HepG2 (cell line): Measurements from ENCODE around the gene GFOD1. TPM values are rescaled to one million over a fixed set of nuclear protein-coding genes. Genes with fewer than 3 reads are reported as not detected.

Experiments used
- ATAC-seq: fragments of 200-7000 bp; cut with Tn5 transposase; 3 replicates; pipeline ENCODE4 v1.9.1; 2020; ENCODE audit warnings: mild to moderate bottlenecking, moderate library complexity
- BruUV-seq: library from RNA; stranded (reverse); fragments of 400-500 nt; replicated peaks from 2 replicates; lab custom pipeline; 2021; lab: Mats Ljungman, UMichigan
- CTCF ChIA-PET: fragments of 300-600 bp; formaldehyde crosslinking; extraction: SDS; loops from one replicate; lab custom pipeline; 2021; ENCODE audit warnings: low total read pairs, inconsistent platforms, low intra/inter-chr PET ratio; lab: Yijun Ruan, JAX
- POLR2A ChIA-PET: fragments of 350-600 bp; sonication (Branson Sonifier 250); formaldehyde crosslinking; loops from one replicate; lab custom pipeline; 2020; ENCODE audit warnings: antibody characterized with exemption, inconsistent platforms; lab: Yijun Ruan, JAX
- DNase-seq: peaks from one replicate; pipeline ENCODE4 v3.0.0-alpha.2; 2015; ENCODE audit warnings: low spot score
- FAIRE-seq: peaks from 3 replicates; lab custom pipeline; 2011; peaks lifted over from hg19 to GRCh38; lab: Jason Lieb, UNC
- H2AFZ ChIP-seq: one replicate; pipeline ENCODE4 v1.6.1; 2011; ENCODE audit warnings: low read length, inconsistent platforms
- H3K27ac ChIP-seq: fragments of 300-600 bp; 3 replicates; pipeline ENCODE4 v1.8.0; 2011; ENCODE audit warnings: mixed run types, mild to moderate bottlenecking, mixed read lengths, low read length, inconsistent platforms; ENCODE audit not compliant: insufficient read depth; ENCODE audit errors: extremely low read length
- H3K27me3 ChIP-seq, 2 experiments: fragments of 200-600 bp in 1 of 2; 2 replicates in 1 of 2; 3 replicates in 1 of 2; pipeline versions ENCODE4 v1.6.0 to v1.8.0; 2011; ENCODE audit warnings: low read length in 2 of 2, mild to moderate bottlenecking in 2 of 2, moderate library complexity in 2 of 2, inconsistent platforms in 1 of 2; ENCODE audit not compliant: insufficient read depth in 2 of 2, control insufficient read depth in 1 of 2
- H3K36me3 ChIP-seq, 2 experiments: fragments of 200-600 bp in 1 of 2; replicated peaks in 1 of 2; 2 replicates in 1 of 2; 3 replicates in 1 of 2; pipeline versions ENCODE4 v1.5.1 to v1.8.0; 2011; ENCODE audit warnings: low read length in 2 of 2, inconsistent platforms in 1 of 2; ENCODE audit not compliant: insufficient read depth in 2 of 2, control insufficient read depth in 1 of 2
- H3K4me1 ChIP-seq: 2 replicates; pipeline ENCODE4 v1.5.1; 2012; ENCODE audit warnings: low read length, inconsistent platforms; ENCODE audit not compliant: insufficient read depth
- H3K4me2 ChIP-seq: 2 replicates; pipeline ENCODE4 v1.6.0; 2011; ENCODE audit warnings: low read depth, low read length, inconsistent platforms
- H3K4me3 ChIP-seq, 3 experiments: fragments of 200-600 bp in 1 of 3; sonication (generic), shearing (Covaris generic) in 1 of 3; replicated peaks in 1 of 3; 2 replicates each; pipeline ENCODE4 v1.5.1; 2011 to 2016; ENCODE audit warnings: low read length in 3 of 3, inconsistent platforms in 2 of 3, low read depth in 2 of 3, mild to moderate bottlenecking in 2 of 3, control low read depth in 1 of 3, mixed read lengths in 1 of 3; ENCODE audit not compliant: insufficient read depth in 1 of 3
- H3K79me2 ChIP-seq: one replicate; pipeline ENCODE4 v1.6.1; 2011; ENCODE audit warnings: low read length, inconsistent platforms; ENCODE audit not compliant: insufficient read depth
- H3K9ac ChIP-seq: 2 replicates; pipeline ENCODE4 v1.6.0; 2011; ENCODE audit warnings: mild to moderate bottlenecking, low read depth, low read length, inconsistent platforms; ENCODE audit not compliant: insufficient read depth
- H3K9me3 ChIP-seq: 2 replicates; pipeline ENCODE4 v1.5.1; 2012; ENCODE audit warnings: mild to moderate bottlenecking, low read length
- H4K20me1 ChIP-seq: 2 replicates; pipeline ENCODE4 v1.6.0; 2011; ENCODE audit warnings: inconsistent platforms, mild to moderate bottlenecking, low read length, moderate library complexity; ENCODE audit not compliant: insufficient read depth
- ATF7 ChIP-seq, 2 experiments: fragments of 450-650 bp in 1 of 2; sonication (generic) in 1 of 2; formaldehyde crosslinking in 1 of 2; IDR thresholded peaks; 2 replicates each; pipeline versions ENCODE4 v1.4.0 to v1.6.1; 2016 to 2020; ENCODE audit warnings: antibody characterized with exemption in 1 of 2, mild to moderate bottlenecking in 1 of 2, missing genetic modification reagents in 1 of 2
- SNAPC2 ChIP-seq: sonication (generic); formaldehyde crosslinking; IDR thresholded peaks from 2 replicates; pipeline ENCODE4 v1.8.1; 2022; ENCODE audit warnings: mild to moderate bottlenecking, missing genetic modification reagents
- STAG1 ChIP-seq: sonication (generic); formaldehyde crosslinking; IDR thresholded peaks from 2 replicates; pipeline ENCODE4 v1.4.0; 2020; ENCODE audit warnings: missing genetic modification reagents
- ZNF652 ChIP-seq: IDR thresholded peaks from 2 replicates; pipeline ENCODE4 v1.6.1; 2016; ENCODE audit warnings: low read depth, borderline replicate concordance
- WGBS: methylation state at CpG from one replicate; pipeline ENCODE4 v1.1.6; 2017; ENCODE audit warnings: low lambda C conversion rate; 5-methylcytosine and 5-hydroxymethylcytosine counted together
- in situ Hi-C: cut with HindIII; loops from 2 replicates; pipeline ENCODE4 v1.10.0; 2017; ENCODE audit warnings: low pct_unique_long_range_greater_than_20kb; ENCODE audit not compliant: extremely low pct_ligation_motif_present
- intact Hi-C: fragments of 100-400 bp; cut with micrococcal nuclease; formaldehyde crosslinking; loops from one replicate; pipeline ENCODE4 v1.10.0; 2022; ENCODE audit not compliant: unreplicated experiment
- polyA plus RNA-seq, 8 experiments: library from polyadenylated mRNA; depleted of rRNA in 3 of 8; stranded (reverse) in 7 of 8; unstranded in 1 of 8; fragments of >200 nt; fragmentation: Illumina TruSeq in 4 of 8; extraction: Trizol in 4 of 8; gene quantifications; 2 replicates each; pipeline versions ENCODE4 v1.2.1 to v1.2.3, GENCODE V29; 2011 to 2016; ENCODE audit warnings: low read depth in 4 of 8, missing spikeins in 1 of 8, mixed read lengths in 1 of 8; ENCODE audit not compliant: insufficient read depth in 1 of 8
- total RNA-seq, 5 experiments: library from RNA; depleted of rRNA; stranded (reverse); fragments of >200 nt; fragmentation: Illumina TruSeq; extraction: Trizol; gene quantifications; 2 replicates each; pipeline ENCODE4 v1.2.3, GENCODE V29; 2016; ENCODE audit warnings: low read depth in 1 of 5
- TF ChIP-seq, protein P1 (sequence below), 2 experiments: sonication (generic) in 1 of 2; formaldehyde crosslinking in 1 of 2; IDR thresholded peaks; 2 replicates each; pipeline versions ENCODE4 v1.4.0 to v1.6.1; 2016 to 2020; ENCODE audit warnings: borderline replicate concordance in 1 of 2, low read depth in 1 of 2, mild to moderate bottlenecking in 1 of 2, missing genetic modification reagents in 1 of 2
- TF ChIP-seq, protein P2 (sequence below): IDR thresholded peaks from 2 replicates; pipeline ENCODE4 v1.6.1; 2016

Gene GFOD1
- total and polyA plus RNA-seq, 2 of the 13 experiments (the other 11 are each of a cell fraction or from before 2014, with no cell fraction given), result 1.9 to 6.4 TPM

DNA sequence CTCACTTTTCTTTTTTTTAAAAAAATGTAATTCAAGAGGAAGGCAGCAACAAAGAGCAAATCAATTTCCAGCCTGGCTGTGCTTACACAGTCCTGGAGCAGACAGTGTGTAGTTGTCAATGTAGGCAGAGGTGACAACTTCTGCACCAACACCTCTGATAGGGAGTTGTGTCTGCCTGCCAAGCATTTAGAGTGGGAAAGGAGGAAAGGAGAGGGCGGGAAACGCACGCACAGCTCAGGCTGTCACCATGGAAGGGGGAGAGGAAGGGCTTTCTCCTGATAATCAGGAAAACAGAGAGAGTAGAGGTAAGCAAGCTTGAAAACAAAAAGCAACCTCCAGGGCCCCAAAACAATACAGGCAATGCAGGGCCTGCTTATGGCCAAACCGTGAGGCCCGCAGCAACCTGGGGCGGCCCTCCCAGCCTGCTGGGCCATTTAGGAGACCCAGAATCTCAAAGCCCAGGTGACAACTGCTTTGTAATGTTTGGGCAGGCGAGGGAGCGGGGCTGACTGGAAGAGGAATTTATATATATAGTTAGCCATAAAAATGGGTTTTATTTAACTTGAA lies 41.5 kb upstream of the GFOD1 start (continued):
- TF ChIP-seq, protein P1, sequence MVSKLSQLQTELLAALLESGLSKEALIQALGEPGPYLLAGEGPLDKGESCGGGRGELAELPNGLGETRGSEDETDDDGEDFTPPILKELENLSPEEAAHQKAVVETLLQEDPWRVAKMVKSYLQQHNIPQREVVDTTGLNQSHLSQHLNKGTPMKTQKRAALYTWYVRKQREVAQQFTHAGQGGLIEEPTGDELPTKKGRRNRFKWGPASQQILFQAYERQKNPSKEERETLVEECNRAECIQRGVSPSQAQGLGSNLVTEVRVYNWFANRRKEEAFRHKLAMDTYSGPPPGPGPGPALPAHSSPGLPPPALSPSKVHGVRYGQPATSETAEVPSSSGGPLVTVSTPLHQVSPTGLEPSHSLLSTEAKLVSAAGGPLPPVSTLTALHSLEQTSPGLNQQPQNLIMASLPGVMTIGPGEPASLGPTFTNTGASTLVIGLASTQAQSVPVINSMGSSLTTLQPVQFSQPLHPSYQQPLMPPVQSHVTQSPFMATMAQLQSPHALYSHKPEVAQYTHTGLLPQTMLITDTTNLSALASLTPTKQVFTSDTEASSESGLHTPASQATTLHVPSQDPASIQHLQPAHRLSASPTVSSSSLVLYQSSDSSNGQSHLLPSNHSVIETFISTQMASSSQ (IDR thresholded peaks at IDR 0.05; ENCODE audit: low read depth), result no peak
- TF ChIP-seq, protein P1 (CRISPR knock-in tag; IDR thresholded peaks at IDR 0.05; ENCODE audit: borderline replicate concordance), result no peak
- TF ChIP-seq, protein P2, sequence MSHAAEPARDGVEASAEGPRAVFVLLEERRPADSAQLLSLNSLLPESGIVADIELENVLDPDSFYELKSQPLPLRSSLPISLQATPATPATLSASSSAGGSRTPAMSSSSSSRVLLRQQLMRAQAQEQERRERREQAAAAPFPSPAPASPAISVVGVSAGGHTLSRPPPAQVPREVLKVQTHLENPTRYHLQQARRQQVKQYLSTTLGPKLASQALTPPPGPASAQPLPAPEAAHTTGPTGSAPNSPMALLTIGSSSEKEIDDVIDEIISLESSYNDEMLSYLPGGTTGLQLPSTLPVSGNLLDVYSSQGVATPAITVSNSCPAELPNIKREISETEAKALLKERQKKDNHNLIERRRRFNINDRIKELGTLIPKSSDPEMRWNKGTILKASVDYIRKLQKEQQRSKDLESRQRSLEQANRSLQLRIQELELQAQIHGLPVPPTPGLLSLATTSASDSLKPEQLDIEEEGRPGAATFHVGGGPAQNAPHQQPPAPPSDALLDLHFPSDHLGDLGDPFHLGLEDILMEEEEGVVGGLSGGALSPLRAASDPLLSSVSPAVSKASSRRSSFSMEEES, result no peak
- TF ChIP-seq STAG1 (CRISPR knock-in tag) (no peak), SNAPC2 (CRISPR knock-in tag) (no peak)

DNA sequence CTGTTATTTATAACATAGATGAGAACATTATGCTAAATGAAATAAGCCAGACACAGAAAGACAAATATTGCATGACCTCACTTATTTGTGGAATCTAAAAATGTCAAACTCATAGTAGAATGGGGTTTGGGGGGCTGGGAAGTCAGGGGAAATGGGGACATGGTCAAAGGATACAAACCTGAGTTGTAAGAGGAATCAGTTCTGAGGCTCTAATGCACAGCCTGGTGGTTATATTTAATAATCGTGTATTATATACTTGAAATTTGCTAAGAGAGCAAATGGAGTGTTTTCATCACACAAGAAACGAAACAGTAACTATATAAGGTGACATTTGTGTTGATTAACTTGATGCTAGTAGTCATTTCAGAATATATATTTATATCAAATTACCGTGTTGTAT lies 40.8 kb upstream of the GFOD1 start:
- ATAC-seq, result no peak
- TF ChIP-seq ZNF652 (CRISPR knock-in tag) (no peak), ATF7 (IDR thresholded peaks at IDR 0.05) (peak; percentile 30; the same call in 1 of the 2 replicates), ATF7 (CRISPR knock-in tag; IDR thresholded peaks at IDR 0.05) (no peak)
- Histone ChIP-seq H3K36me3 (no peaks in the 10 kb centered on the region), H3K4me1 (peaks cover 14% of the 10 kb centered on the region; the same call in 1 of the 2 replicates), H3K79me2 (no peaks in the 10 kb centered on the region), H4K20me1 (no peaks in the 10 kb centered on the region), H3K9ac (no peak overlapping the region), H3K4me2 (no peak overlapping the region), H3K27ac (no peak overlapping the region), H3K27me3 (peaks cover 2 to 26% of the 10 kb centered on the region in 2 experiments; a peak in 3 of 5 replicates), H3K9me3 (no peaks in the 10 kb centered on the region), H2AFZ (no peak overlapping the region), H3K4me3 (no peak overlapping the region)
- FAIRE-seq, result no peak
- intact Hi-C loops, result no loop called here
- ChIA-PET CTCF (no interaction called here), POLR2A (no interaction called here)
- 17% methylated on average over 3 of the region's 3 CpGs for WGBS
- in situ Hi-C loops, result loop anchor here (25.0 kb wide), 2 partner anchors 341 to 616 kb away; no protein-coding TSS in a partner anchor
- no peak for DNase-seq
- no TSS peak for BruUV-seq
